Fibroblast of skin of right biceps (primary cell): ENCODE data around the gene RCBTB2.

ENCODE experiments used
- DNase-seq: peaks from one replicate; pipeline ENCODE4 v3.0.0-alpha.2; 2013

Gene RCBTB2

GRCh38 chr13:48492470-48493065 is 40.3 kb downstream of the RCBTB2 start:
- DNase-seq = peak; percentile 57

DNA sequence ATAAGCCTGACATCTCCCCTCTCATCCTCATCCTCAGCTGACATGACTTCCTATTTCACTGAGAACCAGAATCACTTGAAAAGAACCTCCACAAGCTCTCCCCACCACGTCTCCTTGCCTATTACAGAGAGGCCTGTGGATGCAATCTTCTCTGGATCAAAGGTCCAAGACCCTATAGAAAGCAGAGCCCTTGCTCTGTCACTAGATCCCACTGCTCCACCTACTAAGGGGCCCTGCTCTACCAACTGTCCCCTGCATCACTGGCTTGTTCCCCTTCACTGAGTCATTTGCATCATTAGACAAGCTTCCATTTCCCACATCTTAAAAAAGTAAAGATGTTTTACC is 40.8 kb downstream of the RCBTB2 start:
- DNase-seq = no peak

DNA sequence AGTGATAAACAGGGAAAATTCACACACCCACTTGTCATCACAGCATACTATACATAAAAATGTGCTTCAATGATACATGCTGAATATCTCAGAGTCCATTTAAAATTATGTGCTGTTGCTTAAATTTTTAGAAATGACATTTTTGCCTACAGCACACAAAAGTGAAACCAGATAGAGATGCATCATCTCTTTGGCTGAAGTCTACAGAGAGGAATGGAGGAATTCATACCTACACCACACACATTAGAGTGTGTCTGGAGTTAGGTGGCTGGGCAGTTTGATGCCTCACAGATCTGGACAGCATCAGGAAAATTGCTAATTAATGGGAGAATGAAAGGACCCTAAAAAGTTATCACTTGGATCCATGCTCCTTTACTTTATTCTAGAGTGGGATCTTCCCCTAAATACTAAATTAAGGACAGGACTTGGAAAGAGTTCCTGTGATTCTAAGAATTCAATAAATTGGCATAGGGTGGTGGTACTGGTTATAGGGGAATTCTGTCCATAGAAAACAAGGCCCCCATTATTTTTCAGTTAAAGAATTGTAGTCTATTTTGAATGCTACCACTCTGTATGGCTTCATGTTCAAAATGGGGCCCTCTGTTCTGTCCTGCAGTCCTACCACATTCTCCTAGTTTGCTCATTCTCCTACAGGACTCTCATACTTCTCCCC is 41.3 kb downstream of the RCBTB2 start:
- DNase-seq = peak; percentile 23

- DNase-seq = no peak
These were observed 42.6 kb downstream of the RCBTB2 start for GRCh38 chr13:48490241-48490640.

- no peak for DNase-seq
These were observed 43.2 kb downstream of the RCBTB2 start for GRCh38 chr13:48489666-48490065.

GRCh38 chr13:48488995-48489394 is 43.9 kb downstream of the RCBTB2 start:
- no peak for DNase-seq

DNA sequence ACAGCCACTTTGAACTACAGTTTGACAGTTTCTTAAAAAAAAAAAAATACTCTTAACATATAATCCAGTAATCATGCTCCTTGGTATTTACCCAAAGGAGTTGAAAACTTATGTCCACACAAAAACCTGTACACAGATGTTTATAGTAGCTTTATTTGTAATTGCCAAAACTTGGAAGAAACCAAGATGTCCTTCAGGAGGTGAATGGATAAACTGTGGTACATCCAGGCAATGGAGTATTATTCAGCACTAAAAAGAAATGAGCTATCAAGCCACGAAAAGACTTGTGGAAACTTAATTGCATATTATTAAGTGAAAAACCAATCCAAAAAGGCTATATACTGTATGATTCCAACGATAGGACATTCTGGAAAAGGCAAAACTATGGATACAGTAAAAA is 44.9 kb downstream of the RCBTB2 start:
- DNase-seq = no peak

DNA sequence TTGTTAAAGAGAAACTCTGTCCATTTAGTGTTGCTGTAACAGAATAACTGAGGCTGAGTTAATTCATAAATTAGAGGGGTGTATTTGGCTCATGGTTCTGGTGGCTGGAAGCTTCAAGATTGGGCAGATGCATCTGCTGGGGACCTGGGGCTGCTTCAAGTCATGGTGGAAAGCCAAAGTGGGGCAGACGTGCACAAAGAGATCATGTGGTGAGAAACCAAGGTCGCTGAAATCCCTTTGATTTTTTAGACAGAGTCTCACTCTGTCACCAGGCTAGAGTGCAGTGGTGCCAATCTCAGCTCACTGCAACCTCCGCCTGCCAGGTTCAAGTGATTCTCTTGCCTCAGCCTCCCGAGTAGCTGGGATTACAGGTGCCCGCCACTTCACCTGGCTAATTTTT is 46.0 kb downstream of the RCBTB2 start:
- no peak for DNase-seq

- no peak for DNase-seq
These were observed 46.5 kb downstream of the RCBTB2 start for GRCh38 chr13:48486362-48486761.

- DNase-seq = no peak
These were observed 47.4 kb downstream of the RCBTB2 start for GRCh38 chr13:48485432-48485831.

DNA sequence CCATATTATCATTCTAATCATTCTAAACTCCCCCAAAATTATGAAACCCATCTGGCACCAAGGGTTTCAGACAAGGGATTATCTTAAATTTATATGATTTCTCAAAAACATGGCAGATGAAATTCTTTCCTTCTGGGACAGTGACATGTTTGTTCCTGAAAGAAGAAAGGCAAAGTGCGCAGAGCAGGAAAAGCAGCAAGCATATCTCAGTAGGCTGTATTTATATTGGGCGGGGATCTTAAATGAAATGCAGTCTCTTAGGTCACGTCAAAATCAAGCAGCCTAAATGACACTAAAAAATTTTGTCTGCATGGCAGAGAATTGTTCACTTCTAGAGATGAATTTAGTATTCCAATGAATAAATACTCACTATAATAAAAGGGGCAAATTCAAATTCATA is 49.3 kb downstream of the RCBTB2 start:
- DNase-seq = no peak

- DNase-seq = peak; percentile 53
These were observed 54.5 kb downstream of the RCBTB2 start for GRCh38 chr13:48478391-48478790.

DNA sequence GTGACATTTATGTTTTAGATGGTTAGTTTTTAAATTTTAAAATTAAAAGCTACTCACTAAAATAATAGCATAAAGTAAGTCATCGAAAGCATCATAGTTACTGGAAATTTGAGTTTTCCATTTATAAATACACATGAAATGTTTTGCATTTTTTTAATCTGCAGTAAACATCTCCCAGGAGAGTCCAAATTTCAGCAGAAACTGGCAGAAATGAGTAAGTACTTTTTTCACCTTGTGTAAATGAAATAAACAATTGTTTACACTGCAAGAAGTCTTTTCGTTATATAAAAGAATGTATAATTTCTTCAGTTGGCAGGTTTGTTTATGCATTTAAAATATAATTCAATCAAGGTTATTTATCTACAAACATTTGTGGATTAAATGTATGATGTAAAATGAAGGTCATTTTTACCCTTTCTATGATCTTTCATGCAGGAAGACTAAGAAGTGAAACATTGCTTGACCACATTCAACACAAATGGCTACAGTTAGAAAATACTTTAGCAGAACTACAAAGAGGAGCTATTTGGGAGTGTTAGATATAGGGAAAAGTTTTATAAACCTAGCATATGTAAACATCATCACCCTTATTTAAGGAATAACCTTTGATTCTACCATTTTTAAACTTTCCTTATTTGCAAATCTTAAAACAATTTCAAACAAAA is 55.6 kb downstream of the RCBTB2 start:
- DNase-seq = no peak

GRCh38 chr13:48476686-48477085 is 56.2 kb downstream of the RCBTB2 start:
- no peak for DNase-seq

GRCh38 chr13:48476215-48476614 is 56.7 kb downstream of the RCBTB2 start:
- no peak for DNase-seq

- no peak for DNase-seq
These were observed 57.6 kb downstream of the RCBTB2 start for GRCh38 chr13:48475230-48475629.

GRCh38 chr13:48457578-48458242 is 75.2 kb downstream of the RCBTB2 start:
- DNase-seq = no peak

GRCh38 chr13:48456546-48456945 is 76.3 kb downstream of the RCBTB2 start:
- DNase-seq = no peak

DNA sequence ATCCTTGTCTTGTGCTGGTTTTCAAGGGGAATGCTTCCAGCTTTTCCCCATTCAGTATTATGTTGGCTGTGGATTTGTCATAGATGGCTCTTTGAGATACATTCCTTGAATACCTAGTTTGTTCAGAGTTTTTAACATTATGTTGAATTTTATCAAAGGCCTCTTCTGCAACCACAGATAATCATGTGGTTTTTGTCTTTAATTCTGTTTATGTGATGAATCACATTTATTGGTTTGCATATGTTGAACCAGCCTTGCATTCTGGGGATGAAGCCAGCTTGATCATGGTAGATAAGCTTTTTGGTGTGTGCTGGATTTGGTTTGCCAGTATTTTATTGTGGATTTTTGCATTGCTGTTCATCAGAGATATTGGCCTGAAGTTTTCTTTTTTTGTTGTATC is 81.7 kb downstream of the RCBTB2 start:
- DNase-seq = peak; percentile 77

DNA sequence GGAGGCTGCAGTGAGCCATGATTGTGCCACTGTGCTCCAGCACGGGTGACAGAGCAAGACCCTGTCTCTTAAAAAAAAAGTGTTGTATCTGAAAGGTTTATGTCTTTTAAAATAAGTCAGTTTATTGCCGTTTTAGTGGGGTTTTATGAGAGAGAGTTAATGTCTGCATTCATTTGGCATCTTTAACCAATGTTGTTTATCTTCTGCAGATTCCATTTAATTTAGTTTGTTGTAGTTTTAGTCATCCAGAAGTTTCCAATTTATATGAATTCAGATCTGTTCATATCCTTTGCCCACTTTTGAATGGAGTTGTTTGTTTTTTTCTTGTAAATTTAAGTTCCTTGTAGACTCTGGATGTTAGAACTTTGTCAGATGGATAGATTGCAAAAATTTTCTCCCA is 83.2 kb downstream of the RCBTB2 start:
- DNase-seq = no peak

DNA sequence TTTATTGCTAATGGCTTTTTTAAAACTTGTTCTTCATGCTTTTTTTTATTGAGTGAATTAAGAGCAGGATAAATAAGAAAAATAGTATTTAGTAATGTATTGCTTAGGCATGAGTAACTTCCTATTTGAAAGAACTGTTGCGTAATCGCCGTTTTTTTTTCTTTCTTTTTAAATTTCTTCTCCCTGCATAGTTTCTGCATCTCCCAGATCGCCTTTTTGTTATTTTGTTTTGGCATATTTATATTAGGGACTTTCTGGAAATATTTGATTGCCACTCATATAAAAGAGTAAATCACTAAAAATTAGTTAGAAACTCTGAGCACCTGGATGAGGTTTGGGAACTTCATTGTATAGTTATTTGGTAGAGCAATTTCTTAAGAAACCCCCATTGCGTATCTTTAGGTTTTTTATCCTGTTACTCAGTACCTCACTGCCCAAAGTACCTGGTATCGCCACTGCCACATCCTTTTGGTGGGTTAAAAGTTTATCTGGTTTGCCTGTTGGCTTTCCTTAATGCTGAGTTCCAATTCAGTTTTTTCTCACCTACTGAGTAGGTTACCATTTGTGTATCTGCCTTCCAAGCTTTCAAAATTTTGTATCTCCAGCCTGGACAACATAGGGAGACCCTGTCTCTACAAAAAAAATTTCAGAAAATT is 83.8 kb downstream of the RCBTB2 start:
- DNase-seq = peak; percentile 60

GRCh38 chr13:48448285-48448958 is 84.5 kb downstream of the RCBTB2 start:
- DNase-seq = no peak

DNA sequence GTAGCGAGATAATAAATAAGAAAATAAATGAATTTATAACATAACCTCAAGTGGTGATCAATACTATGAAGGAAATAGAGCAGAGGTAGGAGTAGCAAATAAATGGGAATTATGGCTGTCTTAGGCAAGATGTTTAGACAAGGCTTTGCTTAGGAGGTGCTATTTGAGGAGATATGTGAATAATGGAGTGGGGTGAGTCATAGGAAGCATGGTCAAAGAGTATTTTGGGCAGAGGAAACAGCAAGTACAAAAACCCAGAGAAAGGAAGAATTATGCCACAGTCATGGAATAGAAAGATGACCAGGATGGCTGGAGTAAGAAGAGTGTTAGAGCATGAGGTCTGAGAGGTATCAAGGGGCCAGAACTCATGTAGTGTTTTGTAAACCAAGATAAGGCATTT is 86.4 kb downstream of the RCBTB2 start:
- DNase-seq = peak; percentile 70
